Measurements from ENCODE around the gene ADAMTSL5.
"Not testable (repeated sequence)": the region's sequence is repeated elsewhere in the genome, so short reads cannot be mapped to it uniquely, and the experiment has no call there.

The ADAMTSL5 gene

DNA sequence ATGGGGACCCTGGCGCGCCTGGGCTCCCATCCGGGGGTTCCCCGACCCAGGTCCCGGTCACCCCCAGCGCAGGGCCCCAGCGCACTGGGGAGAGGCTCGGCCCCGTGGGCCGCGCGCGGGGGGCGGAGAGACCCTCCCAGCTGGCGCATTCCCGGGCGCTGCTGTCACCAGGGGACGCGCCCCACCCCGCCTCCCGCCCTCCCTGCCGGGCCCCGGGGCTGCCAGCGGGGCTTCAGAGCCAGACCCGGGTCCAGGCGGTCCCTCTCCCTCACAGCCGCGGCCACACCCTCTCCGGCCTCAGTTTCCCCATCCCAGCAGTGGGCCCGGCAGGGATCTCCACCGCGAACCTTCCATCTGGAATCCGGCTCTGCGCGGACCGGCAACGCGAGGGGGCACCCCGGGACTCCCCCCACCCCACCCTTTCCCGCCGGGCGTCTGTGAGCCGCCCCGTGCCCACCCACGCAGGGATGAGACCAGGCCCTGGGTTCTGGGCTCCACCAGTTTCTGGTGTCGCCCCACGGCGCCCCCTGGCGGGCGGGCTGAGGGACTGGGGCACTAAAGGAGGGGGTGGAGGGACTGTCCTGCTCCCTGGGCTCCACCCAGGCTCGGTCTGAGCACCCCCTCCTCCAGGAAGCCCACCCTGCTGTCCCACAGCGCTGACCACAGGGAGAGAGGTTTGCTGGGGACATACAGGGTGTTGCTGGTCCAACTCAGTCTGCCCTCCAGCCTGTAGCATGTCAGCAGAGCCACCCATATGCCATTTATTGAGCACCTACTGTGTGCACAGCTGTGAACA is 878 bp upstream of the ADAMTSL5 start:
- DNase-seq (ENCODE audit: low read depth in 2 of 2) = peak; percentile 57 to 60

DNA sequence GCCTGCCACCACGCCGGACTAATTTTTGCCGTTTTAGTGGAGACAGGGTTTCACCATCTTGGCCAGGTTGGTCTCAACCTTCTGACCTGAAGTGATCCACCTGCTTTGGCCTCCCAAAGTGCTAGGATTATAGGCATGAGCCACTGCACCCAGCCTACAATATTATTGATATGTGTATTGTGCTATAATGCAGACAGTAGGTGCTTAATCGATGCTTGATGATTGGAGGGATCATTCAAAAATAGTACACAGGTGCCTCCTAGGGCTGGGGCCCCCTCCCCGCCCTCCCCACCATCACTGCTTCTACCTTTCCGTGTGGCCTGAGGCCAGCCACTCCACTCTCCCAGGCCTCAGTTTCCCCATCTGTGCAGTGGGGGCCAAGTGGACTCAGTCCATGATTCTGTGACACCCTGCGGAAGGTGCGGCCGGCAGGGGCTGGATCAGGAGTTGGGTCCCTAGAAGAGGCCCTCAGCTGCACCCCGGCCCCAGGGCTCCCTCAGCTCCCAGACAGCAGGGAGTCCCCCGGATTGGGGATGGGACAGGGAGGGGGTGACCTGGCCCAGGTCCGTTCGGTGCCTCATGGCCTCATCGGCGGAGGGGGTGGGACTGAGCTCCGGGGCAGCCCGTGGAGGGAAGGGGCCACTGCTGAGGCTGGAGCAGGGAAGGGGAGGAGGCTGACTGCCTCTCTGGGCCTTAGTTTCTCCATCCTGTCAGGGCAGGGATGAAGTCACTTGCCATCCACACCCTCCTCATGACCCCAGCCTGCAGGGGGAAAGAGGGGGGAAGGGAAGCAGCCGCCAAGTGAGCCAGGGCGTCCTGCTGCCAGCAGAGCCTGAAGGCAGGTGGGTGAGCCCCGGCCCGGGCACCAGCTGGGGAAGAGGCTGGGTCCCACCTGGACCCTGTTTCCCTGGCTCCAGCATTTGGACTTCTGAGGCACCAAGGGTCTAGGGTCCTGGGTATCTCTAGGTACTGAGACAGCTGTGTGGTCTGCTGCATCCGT is 1.2 kb downstream of the ADAMTSL5 start:
- no peak for DNase-seq (ENCODE audit: low read depth in 2 of 2)

DNA sequence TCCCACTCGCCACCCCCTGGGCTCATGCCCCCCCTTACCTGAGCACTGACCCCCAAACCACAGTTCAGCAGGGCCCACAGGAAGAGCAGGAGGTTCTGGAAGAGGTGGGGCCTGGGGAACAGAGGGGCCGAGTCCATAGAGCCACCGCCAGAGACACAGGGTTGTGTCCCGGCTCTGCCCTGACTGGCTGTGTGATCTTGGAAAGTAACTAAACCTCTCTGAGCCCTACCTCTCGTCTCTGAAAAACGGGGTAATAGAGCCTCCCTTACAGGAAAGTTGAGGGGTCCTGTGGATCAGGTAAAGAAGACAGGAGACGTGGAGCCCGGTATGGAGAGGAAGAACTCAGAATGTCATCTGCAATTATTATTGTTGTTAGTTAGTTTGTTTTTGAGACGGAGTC is 2.0 kb downstream of the ADAMTSL5 start:
- DNase-seq (ENCODE audit: low read depth in 2 of 2) = no peak

DNA sequence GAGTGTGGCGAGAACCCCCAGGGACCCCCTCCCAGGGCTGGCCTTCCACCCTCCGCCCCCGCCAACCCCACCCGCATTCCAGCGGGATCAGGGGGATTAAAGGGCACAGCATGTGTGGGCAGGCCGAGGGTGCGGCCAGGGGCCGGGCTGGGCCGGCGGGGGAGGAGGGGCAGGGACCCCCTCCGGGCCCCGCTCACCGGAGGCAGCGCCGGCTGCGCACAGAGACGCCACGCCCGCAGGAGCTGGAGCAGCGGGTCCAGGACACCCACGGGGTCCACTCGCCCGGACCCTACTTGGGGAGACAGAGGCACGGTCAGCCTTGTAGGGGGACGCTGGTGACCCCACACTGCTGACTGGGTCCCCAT is 2.4 kb downstream of the ADAMTSL5 start:
- no peak for DNase-seq (ENCODE audit: low read depth in 2 of 2)

DNA sequence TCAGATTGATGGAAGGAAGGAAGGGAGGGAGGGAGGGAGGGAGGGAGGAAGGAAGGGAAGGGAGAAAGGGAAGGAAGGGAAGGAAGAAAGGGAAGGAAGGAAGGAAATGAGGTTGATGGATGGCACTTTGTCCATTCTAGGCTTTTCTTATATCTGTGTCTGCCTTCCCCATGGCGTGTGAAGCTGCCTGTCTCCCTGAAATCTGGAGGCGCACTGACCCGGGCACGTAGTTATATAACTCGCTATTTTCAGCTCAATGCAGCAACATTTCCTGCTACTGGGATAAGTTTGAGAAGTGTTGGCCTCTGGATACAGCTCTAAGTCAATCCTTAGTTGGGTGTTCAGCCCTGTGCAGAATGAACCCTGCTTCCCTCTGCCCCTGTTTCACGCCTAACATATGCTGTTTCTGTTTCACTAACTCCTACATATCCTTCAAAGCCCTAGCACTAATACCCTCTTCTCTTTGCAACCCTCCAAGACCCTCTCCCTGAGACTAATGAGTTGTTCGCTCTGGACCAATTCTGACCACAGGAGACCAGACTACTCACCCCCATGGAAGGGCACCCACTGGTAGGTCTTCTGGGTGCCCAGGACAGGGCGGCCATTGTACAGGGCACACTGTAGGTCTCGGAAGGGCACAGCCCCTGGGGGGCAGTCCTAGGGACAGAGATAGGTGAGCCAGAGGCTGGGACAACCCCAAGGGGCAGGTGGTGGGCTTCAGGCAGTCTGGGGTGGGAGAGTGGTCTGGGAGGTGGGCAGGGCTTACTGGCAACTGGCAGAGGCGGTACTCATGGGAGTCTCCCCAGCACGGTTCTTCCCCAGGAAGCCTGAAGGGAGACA is 3.0 kb downstream of the ADAMTSL5 start:
- no peak for DNase-seq (ENCODE audit: low read depth in 2 of 2)

DNA sequence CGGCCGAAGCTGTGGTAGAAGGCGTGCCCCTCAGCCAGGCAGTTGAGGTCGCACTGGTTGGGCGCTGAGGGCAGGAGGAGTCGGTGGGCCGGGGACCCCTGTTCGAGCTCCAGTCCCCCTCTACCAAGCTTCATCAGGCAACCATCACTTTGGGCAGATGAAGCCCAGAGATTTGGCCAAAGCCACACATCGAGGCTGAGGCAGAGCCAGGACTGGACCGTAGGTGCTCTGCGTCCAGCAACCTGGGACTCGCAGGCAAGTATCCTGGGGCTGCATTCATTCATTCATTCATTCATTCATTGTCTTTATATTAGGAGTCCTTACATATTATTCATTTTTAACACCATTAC is 4.3 kb downstream of the ADAMTSL5 start:
- no peak for DNase-seq (ENCODE audit: low read depth in 2 of 2)

DNA sequence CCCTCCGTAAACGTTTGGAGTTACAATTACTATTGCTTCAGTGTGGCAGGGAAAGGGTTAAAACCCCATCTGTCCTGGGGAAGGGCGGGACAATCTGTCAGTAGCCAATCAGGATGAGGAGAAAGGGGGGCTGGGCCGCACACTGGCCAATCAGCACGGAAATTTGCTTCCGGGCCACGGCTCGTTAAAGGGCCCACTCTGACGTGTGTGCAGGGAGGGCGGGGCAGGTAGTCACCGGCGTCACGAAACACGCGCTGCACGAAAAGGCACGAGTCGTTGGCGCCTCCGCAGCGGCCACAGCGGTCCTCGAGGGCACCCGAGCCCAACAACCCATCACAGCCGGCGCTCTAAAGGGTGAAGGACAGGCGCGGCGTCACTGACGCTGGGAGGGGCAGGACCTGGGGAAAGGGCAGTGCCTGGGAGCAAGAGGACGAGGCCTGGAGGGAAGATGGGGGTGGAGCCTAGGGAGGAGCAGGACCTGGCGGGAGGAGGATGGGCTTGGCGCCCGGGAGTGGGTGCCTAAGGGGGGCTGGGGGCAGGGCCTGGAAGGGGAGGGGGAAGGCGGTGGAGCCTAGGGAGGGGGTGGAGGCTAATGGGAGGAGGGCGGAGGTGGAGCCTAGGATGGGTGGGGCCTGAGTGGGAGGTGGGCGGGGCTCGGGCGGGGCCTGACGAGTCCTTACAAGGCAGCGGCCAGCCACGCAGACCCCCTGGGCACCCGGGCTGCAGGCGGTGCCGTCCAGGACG is 4.9 kb downstream of the ADAMTSL5 start:
- peak; percentile 81 to 89 for DNase-seq (ENCODE audit: low read depth in 2 of 2)

DNA sequence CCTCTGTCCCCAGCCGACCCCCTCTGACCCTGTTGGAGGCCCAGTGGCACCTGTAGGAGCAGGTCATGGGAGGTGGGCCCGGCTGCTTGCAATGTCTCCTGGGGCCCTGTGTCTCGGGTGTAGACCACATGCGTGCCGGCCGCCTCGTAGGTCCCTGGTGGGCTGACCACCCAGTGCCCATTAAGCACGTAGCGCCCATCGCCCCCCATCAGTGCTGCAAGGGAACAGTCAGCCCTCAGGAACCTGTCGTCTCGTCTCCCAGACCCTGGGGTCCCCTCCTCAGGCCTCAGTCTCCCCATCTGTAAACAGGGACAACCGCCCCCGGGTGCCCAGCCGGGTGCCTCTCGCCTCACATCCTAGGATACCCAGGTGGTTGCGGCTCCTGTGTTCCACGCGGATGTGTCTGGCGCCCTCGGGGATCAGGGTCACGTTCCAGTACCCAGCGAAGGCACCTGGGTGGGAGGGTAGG is 5.6 kb downstream of the ADAMTSL5 start:
- no peak for DNase-seq (ENCODE audit: low read depth in 2 of 2)

DNA sequence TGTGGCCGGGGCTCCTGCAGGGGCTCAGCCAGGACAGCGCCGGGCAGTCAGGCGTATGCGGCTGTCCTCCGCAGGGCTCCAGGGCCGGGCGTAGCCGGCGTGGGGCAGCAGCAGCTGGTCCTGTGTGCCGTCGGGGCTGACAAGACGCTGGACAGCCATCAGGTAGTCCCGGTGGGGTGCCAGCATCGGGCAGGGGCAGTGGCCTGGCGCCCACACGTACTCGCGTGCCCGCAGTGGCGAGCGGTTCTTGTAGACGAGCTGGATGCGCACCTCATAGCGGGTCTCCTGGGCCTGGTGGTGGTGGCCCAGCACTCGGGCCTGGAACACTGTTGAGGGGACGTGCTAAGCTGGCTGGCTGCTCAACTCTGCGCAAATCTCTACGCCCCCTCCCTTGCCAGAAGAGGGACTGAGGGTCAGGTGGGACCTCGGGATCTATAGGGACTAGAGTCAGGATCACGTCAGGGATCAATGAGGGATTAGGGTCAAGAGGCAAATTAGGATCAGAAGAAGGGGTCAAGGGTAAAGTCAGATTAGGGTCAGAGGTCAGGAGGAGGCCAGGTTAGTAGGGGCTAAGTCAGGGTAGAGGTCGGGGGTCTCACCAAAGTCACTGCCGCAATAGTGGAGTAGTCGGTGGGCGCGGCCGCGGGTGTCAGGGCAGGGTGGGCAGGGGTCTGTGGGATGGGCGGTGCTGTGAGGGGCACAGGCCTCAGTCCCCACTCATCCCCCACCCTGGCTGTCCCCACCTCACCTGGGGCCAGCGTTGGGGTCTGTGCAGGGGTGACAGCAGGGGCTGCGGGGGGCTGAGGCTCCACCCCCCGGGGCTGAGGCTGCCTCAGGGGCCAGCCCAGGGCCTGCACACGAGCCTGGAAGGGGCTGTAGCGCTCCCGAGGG is 6.6 kb downstream of the ADAMTSL5 start:
- no peak for DNase-seq (ENCODE audit: low read depth in 2 of 2)

DNA sequence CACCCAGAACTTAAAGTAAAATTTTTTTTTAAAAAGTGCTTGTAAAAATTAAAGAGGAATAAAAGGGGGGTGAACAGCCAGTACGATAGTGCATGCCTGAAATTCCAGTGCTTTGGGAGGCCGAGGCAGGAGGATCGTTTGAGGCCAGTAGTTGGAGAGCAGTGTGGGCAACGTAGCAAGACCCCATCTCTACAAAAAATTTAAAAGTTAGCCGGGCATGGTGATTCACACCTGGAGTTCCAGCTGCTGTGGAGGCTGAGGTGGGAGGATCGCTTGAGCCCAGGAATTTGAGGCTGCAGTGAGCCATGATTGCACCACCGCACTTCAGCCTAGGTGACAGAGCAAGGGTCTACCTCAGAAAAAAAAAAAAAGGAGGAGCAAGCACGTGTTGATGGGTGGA is 7.8 kb downstream of the ADAMTSL5 start:
- DNase-seq (ENCODE audit: low read depth in 2 of 2) = no peak

DNA sequence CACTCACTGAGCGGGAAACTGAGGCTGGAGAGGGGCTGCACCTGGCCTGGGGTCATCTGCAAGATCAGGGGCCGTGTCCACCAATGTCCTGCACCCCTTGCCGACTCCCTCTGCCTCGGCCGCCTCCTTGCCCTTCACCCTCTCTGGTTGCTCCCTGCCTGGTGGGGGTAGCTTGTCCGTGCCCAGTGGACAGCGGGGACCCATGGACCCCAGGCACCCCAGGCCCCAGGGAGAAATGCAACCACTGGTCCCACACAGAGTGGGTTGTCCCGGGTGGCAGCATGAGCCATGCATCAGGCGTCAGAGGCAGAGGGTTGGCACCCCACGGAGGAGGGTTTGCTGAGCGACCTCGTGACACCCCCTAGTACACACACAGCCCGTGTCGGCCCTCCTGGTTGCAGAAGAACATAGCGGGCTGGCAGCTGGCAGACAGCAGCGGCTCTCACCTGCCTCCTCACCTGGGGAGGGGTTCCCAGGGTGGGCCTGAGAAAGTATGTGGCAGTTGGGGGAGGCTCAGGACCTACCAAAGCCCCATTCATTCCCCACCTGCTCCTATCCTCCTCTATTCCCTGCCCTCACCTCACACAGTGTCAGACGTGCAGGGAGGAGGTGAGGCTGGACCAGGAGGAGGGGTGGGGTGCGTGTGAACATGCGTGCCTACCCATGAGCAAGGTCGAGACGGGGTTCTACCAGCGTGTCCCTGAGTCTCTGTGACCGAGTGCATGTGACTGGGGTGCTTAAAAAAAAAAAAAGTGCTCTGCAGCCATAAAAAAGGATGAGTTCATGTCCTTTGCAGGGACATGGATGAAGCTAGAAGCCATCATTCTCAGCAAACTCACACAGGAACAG is 8.7 kb downstream of the ADAMTSL5 start:
- DNase-seq (ENCODE audit: low read depth in 2 of 2) = no peak

DNA sequence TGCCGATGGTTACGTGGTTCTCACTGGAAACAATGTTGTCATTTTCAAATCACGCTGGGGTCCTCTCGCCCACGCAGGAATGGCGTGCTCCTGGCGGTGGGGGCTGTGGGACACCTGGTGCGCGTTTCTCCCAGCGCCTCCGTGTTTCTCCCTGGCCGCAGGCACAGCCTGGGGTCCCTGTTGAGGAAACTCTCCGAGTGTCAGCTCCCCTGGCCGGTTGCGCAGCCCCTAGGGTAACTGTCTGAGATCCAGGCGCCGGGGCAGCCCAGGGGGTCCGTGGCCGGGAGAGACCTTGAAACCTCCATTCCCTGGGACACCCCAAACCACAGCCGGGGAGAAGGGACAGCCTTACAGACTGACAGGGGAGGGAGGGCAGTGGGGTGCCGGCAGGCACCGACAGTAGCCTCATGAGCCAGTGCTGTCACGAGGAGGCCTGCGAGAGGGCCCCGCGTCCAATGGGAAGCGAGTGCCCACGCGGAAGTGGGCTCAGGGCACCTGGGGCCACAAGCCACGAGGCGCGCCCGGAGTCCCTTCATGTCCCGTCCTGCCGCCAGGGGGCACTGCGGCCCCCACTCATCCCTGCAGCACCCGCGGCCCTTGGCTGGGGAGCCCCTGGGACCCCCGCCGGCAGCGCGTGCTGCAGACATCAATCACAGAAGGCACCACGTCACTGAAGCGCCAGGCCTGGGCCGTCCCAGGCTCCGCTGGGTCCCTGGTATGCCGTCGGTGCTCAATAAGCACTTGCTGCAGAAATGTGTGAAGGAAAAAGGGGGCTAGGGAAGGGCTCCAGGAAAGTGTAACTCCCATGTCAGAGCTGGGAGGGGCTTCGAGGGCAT is 9.5 kb downstream of the ADAMTSL5 start:
- DNase-seq (ENCODE audit: low read depth in 2 of 2) = peak; percentile 56 to 59

DNA sequence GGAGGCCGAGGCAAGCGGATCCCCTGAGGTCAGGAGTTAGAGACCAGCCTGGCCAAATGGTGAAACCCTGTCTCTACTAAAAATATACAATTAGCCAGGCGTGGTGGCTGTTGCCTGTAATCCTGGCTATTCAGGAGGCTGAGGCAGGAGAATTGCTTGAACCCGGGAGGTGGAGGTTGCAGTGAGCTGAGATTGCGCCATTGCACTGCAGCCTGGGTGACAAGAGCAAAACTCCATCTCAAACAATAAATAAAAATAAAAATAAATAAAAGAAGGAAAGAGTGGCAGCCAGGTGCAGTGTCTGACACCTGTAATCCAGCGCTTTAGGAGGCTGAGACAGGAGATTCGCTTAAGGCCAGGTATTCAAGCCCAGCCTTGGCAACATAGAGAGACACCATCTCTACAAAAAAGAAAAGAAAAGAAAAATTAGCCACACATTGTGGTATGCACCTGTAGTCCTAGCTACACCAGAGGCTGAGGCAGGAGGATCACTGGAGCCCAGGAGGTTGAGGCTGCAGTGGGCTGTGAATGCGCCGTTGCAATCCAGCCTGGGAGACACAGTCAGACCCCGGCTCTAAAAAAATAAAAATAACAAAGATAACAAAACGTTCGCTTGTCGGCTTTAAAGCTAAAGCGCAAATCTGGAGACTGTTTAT is 10.3 kb downstream of the ADAMTSL5 start:
- DNase-seq (ENCODE audit: low read depth in 2 of 2) = no peak

DNA sequence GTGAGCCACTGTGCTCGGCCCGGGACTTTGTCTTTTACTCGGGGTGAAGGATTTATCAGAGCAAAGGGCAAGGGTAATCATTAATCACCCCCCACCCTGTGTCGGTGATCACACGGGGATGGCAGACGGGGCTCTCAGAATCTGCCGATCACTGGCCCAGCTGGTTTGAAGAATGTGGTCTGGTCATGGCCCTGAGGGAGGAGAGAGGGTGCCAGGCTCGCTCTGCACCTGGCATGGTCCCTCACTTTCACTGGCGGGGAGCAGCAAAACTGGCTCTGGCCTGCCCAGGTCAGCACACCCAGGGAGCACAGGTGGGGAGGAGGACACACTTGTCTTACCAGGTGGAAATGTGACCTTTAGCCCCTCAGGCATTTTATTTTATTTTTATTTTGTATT is 11.6 kb downstream of the ADAMTSL5 start:
- DNase-seq (ENCODE audit: low read depth in 2 of 2) = no peak

DNA sequence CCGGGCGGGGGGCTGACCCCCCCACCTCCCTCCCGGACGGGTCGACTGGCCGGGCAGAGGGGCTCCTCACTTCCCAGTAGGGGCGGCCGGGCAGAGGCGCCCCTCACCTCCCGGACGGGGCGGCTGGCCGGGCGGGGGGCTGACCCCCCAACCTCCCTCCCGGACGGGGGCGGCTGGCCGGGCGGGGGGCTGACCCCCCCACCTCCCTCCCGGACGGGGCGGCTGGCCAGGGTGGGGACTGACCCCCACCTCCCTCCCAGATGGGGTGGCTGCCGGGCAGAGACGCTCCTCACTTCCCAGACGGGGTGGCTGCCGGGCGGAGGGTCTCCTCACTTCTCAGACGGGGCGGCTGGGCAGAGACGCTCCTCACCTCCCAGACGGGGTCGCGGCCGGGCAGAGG is 13.6 kb downstream of the ADAMTSL5 start:
- DNase-seq (ENCODE audit: low read depth in 2 of 2) = not testable (repeated sequence)

DNA sequence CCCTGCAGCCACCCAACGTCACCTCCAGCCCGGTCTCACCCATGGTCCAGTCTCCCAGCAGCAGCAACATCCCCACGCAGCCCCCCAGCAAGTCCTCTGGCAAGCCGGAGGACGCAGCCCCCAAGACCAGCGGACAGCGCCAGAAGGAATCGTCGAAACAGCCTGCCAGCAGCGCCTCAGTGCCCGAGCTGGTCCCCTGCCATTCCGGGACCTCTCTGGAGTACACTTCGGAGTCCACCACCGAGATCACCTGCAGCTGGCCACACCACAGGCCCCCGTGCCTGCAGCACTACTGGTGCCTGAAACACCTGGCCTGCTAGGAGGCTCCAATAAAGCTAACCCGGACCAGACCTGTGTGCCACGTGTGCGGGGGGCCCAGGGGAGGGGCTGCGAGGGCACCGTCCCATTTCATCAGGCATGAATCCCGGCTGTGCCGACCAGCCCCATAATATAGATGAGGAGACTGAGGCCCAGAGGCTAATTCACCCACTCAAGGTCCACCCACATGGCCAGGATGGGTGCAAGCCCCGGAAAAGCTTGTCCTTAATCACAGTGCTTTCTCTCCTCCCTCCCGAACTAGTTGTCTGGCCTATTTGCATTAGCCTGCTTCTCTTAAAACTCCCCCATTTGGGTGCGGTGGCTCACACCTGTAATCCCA is 15.1 kb downstream of the ADAMTSL5 start:
- DNase-seq (ENCODE audit: low read depth in 2 of 2) = no peak
